Endometrium (tissue), 2 donors: ENCODE results near the gene MMRN1.

Experiments used
- FAIRE-seq: peaks from 2 replicates; lab custom pipeline; 2012; peaks lifted over from hg19 to GRCh38; lab: Jason Lieb, UNC
- donor health status: control.
- donor health status: control.

Gene MMRN1, protein sequence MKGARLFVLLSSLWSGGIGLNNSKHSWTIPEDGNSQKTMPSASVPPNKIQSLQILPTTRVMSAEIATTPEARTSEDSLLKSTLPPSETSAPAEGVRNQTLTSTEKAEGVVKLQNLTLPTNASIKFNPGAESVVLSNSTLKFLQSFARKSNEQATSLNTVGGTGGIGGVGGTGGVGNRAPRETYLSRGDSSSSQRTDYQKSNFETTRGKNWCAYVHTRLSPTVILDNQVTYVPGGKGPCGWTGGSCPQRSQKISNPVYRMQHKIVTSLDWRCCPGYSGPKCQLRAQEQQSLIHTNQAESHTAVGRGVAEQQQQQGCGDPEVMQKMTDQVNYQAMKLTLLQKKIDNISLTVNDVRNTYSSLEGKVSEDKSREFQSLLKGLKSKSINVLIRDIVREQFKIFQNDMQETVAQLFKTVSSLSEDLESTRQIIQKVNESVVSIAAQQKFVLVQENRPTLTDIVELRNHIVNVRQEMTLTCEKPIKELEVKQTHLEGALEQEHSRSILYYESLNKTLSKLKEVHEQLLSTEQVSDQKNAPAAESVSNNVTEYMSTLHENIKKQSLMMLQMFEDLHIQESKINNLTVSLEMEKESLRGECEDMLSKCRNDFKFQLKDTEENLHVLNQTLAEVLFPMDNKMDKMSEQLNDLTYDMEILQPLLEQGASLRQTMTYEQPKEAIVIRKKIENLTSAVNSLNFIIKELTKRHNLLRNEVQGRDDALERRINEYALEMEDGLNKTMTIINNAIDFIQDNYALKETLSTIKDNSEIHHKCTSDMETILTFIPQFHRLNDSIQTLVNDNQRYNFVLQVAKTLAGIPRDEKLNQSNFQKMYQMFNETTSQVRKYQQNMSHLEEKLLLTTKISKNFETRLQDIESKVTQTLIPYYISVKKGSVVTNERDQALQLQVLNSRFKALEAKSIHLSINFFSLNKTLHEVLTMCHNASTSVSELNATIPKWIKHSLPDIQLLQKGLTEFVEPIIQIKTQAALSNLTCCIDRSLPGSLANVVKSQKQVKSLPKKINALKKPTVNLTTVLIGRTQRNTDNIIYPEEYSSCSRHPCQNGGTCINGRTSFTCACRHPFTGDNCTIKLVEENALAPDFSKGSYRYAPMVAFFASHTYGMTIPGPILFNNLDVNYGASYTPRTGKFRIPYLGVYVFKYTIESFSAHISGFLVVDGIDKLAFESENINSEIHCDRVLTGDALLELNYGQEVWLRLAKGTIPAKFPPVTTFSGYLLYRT

DNA sequence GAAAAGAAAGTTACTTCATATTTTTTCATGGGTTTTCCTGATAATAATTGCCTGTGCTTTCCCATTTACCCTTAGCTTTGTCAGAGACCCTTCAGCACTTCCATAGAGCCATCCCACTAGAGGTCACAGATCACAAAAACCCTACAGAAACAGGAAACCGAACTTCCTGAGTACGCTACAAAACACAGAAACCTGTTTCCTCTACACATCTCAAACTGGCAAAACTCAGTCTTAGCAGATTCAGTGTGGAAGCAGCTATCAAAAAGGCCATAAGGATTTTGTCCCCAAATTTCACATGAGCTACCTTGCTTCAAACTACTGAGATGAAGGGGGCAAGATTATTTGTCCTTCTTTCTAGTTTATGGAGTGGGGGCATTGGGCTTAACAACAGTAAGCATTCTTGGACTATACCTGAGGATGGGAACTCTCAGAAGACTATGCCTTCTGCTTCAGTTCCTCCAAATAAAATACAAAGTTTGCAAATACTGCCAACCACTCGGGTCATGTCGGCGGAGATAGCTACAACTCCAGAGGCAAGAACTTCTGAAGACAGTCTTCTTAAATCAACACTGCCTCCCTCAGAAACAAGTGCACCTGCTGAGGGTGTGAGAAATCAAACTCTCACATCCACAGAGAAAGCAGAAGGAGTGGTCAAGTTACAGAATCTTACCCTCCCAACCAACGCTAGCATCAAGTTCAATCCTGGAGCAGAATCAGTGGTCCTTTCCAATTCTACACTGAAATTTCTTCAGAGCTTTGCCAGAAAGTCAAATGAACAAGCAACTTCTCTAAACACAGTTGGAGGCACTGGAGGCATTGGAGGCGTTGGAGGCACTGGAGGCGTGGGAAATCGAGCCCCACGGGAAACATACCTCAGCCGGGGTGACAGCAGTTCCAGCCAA, at the start of gene MMRN1:
Gene MMRN1 (plus strand): TSS at position 206 of the 902 bp plus-strand sequence. CDS start 118 bp downstream, at position 324.
- no peak for FAIRE-seq

DNA sequence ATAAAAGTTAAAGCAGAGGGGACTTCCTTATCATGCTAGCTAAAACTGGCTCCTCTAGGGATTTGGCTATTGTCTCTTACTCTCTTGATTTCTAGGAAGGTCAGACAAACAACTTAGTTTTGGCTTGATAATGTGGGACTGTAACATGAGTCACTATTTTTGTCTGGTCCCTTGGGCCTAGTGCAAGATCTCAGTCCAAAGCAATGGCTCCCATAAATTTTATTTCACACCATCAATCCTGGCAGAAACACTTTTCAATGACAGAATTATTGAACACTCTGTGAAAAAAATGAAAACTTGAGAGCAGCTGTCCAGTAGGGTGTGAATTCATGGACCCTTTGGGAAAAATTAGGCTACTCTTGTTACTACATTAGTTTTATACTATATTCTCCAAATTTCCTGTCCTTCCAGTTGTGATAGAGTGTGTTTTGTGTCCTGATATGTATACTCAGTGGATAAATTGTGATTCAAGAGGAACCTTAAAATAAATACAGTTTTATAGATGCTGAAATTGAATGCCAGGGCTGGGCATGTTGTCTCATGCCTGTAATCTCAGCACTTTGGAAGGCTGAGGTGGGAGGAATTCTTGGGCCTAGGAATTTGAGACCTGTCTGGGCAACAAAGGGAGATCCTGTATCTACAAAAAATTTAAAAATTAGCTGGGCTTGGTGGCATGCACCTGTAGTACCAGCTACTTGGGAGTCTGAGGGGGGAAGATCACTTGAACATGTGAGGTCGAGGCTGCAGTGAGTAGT, 46.9 kb upstream of the MMRN1 start:
- no peak for FAIRE-seq

DNA sequence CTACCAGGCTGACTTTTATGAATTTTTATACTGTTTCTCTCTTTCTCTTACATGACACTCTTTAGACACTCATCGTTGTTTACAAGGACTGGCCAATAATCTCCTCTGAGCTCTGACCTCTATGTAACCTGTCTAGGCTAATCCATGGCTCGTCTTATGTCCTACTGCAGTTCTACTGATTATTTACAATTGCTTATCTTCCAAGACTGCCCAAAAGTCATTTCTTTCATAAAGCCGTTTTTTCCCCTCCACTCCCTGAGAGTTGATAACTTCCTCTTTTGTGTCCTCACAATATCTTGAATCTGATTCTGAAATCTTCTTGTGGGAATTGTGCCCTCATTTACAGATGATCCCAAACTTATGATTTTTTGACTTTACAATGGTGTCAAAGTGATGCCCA, 39.4 kb upstream of the MMRN1 start:
- no peak for FAIRE-seq

DNA sequence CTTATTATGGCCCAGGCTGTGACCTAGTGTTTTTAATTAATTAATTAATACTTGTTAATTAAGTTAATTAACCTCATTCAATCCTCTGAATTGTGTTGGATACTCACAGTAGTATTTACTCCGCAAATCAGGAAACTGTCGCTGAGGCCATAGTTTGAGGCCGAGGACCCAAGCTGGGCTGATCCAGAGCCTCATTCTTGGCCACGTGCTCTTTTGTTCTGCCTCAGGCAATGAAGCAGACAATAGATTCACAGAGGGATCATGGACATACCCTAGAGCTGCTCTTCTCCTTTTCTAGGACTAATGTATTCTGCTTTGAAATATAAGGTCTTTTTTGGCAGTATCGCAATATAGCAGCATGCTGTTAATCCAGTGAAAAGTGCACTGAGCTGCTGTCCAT, 33.7 kb upstream of the MMRN1 start:
- FAIRE-seq: no peak

DNA sequence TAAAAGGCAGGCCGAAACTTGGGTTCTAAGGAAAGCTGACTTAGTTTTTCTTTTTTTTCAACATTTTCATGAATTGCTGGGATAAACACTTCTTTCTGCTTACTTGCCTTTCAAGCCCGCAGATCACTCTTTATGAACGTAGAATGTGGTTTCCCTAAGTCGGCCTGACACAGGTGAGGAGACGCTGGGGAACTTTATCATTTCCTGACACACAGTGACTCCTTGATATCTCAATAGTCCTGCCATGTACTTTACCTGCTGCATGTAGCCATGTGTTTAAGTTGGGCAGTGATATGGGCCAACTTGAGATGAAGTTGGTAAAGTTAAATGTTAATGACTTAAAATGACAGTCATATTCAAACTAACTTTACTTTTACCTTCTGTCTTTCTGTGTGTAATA, 31.1 kb upstream of the MMRN1 start:
- no peak for FAIRE-seq

DNA sequence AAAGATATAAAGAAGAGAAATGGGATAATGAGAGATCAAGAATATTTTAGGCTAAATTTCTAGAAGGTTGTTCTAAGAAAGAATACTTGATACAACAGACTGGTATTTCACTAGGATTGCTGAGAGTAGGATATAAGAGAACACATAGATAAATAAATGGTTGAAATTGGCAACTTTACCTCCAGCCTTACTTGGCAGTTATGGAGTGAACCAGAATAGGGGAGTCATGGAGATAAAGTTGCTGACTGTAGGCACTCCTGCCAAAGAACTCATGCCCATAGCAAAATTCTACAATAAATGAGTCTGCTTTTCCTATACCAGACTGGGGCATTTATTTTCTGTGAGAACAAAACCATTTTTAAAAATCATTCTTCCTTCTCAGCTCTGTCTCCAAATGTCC, 26.4 kb upstream of the MMRN1 start:
- no peak for FAIRE-seq

DNA sequence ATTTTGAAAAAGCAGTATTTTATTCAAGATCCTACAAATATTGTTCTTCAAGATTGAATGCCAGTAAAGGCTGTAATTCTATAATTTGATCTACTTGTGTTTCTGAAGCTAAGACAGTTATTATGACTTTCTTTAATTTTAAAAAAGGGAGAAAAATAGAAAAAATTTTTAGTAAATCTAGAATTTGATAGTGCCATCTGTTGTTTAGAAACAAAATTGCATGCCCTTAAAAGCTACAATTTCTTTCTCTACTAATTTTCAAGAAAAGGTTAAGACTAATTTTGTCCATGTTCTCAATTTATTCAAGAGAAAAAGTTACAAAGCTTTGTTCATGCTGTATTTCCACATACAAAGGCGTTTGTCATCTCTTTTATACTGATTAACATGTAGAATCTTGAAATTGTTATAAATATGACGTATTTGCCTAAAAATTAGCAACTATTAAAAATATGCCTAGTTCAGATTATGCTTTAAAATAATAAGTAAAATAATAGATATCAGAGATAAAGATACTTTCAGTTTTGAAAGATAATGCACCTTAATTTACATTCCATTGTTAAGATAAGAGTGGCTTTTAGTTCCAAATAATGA, 25.6 kb upstream of the MMRN1 start:
- FAIRE-seq: peak; percentile 73

DNA sequence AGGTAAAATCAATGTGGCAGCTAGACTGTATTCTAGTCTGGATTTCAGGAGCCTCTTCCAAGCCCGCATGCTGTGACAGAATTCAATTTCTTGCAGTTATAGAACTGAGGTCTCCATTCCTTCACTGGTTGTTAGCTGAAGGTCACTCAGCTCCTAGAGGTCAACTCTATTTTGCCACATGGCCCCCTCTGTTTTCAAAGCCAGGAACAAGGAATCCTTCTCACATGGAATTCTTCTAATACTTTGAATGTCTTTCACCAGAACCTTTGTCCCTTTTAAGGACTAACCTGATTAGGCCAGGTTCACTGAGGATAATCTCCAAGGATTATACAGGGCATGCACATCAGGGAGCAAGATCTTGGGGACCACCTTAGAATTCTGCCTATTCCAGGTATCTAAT, 23.4 kb upstream of the MMRN1 start:
- FAIRE-seq: no peak

DNA sequence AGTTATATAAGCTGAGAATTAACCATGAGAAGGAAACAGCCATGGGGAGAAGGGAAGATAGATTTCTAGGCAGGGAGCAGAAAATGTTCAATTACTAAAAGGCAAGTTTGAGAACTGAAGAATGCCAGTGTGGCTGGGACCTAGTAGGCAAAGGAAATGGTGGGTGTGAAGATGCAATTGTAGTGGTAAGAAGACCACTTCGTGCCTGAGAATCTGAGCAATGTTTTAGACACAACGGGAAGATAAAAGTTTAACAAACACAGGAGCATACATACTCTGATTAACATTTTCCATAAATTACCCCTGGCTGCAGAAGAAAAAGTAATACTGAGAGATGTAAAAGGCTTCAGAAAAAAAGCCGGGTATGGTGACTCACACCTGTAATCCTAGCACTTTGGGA, 18.1 kb upstream of the MMRN1 start:
- no peak for FAIRE-seq

DNA sequence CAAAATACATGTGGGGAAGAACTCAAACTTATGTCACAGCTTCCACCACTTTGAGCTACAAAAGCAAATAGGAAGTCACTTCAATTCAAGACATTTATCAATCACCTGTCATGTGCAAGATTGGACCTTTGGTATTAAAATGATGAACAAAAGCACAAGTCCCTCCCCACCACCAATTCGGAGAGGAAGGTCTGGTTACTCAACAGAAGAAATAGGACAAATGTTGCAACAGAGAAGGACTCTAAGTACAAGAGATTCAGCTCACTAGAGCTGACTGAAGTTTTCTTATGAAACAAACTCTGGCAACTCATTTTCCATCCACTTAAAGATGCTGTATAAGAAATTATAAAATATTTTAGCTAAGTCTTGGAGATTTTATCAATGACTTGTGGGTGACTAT, 16.0 kb upstream of the MMRN1 start:
- no peak for FAIRE-seq

DNA sequence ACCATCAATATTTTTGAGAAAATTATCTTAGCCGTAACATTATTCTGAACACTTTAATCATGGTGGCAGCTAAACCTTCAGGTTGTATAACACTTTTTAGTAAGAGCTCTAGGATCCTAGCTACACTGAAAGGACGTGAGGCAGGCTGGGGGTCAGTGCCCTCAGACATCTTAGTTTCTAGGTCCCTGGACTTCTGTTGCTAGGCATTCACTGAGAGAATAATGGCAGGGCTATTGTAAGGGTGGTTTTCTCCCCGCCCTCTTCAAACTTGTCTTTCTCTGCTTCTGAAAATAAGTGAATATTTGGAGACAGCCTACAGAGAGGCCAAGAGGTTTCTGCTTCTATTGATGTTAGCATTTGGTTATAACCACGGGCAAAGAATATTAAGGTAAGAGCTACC, 15.4 kb upstream of the MMRN1 start:
- no peak for FAIRE-seq

DNA sequence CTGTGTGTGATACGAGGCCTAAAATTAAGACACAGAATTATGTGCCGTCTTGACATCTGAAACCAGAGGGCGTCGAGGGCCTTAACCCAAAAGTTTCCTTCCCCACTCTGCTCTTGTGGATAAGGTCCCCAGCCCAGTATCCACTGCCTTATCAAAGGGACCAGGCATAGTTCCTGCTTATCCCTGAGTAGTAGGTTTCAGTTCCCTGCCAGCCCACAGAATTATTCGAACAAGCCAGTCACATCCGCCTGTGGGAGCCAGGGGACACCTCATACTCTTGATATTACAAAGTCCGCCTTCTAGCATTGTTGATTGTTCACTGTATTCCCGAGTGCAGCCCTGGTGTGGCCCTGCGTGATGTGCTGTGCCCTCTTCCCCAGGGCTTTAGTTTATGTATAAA, 5.4 kb upstream of the MMRN1 start:
- FAIRE-seq: no peak

DNA sequence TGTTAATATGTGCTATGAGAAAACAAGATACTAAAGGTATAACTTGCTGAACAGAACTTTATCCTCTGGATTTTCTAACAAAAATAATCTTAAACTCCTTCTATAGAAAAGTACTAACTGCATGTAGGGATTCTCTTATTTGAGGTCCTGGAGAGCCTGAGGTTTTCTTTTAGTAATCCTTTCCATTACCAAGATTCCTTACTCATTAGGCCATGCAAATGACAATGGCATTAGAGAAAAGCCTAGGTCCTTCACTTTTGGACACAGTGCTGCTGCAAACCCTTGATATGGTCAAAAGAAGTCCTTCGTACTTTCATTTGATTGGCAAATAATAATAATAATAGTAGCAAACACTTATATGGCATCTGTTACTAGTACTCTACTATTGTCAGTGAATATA, 3.2 kb downstream of the MMRN1 start:
- FAIRE-seq: no peak

DNA sequence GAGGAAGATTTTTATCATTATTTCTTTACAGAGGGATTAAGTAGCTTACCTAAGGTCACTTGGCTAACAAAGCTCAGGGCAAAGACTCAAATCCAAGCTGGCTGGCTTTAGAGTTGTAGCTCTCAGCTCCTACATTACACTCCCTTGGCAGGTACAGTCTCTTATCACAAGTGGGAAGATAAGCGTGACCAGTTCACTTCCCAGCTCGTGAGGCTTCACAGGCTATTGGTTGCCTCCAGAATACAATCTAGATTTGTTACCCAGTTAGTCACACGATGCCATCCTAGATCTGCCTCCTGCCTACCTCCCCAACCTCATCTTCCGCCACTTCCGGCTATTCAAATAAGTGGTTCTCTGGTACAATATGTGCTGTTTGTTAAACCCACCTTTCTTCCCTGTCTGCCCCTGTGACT, 3.7 kb downstream of the MMRN1 start:
- no peak for FAIRE-seq

DNA sequence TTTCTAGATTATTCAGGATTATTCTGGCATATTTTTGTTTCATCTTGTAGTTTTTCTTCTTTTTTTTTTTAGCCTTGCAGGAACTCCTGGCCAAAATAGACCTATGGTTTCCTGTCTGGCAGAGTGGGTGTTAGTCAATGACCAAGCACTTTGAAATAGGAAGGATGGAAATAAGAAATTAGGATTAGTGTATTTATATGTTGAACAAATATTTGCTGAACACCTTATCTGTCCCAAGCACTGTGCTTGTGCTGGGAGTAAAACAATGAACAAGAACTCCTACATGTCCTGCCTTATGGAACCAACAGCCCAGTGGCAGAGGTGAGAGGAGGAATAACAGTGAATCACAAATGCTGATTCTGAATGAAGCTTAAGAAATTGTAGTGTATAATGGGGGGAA, 4.5 kb downstream of the MMRN1 start:
- no peak for FAIRE-seq

DNA sequence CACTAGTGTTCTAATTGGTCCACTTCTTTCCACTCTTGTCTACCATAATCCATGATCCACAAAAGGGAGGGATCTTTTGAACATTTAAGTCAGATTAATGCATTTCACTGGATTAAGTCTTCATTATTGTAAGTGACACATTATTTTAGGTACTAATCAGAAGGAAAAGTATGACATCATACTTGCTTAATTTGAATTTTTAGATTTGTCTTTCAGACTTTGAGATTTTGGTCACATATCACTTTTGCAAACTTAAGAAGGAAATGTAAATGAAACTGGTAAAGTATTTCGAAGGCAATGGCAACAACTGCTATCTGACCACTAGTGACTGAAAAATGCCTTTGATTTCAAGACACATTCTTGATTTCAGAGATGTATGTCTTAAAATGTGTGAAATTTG, 5.2 kb downstream of the MMRN1 start:
- FAIRE-seq: no peak

DNA sequence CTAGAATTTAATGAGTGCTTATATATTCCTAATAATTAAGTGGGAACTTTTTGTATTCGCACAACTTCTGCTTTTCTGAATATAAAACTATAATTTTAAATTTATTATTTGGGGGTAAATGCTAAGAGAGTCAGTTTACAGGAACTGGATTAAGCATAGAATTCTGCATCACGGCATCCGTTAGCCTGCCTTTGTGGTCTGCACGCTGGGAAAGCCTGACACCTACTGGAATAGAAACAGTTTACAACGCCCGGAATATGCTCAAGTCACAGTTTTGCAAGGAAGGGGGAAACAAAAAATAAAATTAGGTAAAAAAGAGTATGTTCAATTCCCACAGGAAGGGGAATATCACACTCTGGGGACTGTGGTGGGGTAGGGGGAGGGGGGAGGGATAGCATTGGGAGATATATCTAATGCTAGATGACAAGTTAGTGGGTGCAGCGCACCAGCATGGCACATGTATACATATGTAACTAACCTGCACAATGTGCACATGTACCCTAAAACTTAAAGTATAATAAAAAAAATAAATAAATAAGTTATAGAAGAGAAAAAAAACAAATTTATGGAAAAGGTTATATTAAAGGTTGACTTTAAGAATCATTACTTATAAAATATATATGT, 7.3 kb downstream of the MMRN1 start:
- FAIRE-seq: peak; percentile 84

DNA sequence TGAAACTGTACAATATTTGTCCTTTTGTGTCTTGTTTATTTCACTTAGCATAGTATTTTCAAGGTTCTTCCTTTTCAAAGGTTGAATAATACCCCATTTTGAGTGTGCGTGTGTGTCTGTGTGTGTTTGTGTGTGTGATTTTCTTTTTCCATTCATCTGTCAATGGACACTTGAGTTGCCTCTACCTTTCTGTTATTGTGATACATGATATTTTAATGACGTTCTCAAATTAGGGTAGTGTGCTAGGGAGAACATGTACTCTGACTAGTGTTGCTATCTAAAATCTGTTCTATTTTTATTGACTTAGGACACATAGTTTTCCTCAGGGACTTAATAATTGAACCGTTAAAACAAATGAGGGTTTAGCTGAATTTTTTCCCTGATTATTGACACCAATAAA, 9.9 kb downstream of the MMRN1 start:
- no peak for FAIRE-seq

DNA sequence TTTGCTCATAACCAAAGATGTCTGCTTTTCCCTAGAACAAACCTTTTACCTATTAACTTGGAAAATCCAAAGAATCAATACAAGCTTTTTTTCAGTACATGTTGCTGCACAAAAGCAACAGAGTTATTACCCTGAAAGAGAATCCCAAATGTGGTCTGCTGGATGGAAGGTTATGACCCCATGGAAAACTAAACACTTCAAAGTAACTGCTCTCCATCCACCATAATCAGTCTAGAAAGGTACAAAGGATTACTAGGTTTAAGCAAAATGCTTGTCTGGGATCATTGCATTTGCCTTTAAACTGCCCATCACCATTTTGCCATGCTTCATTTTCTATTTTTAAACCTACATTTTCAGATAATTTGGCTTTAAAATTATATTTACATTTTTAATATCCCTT, 11.7 kb downstream of the MMRN1 start:
- FAIRE-seq: no peak
